Lower leg skin (tissue), 3 donors: ENCODE data around the gene CSNK1A1.

ENCODE experiments used
- POLR2A ChIP-seq, 2 donors: fragments of 450-650 bp; IDR thresholded peaks; one replicate each; pipeline ENCODE4 v1.6.1; 2016 to 2017; ENCODE audit warnings: antibody characterized with exemption in 2 of 2, mild to moderate bottlenecking in 1 of 2, moderate library complexity in 1 of 2
- TF ChIP-seq, protein P1 (sequence below), 3 donors: fragments of 450-650 bp; IDR thresholded peaks; one replicate each; pipeline ENCODE4 v1.5.1; 2016; ENCODE audit warnings: antibody characterized with exemption in 3 of 3, mild to moderate bottlenecking in 3 of 3, moderate library complexity in 2 of 3

DNA sequence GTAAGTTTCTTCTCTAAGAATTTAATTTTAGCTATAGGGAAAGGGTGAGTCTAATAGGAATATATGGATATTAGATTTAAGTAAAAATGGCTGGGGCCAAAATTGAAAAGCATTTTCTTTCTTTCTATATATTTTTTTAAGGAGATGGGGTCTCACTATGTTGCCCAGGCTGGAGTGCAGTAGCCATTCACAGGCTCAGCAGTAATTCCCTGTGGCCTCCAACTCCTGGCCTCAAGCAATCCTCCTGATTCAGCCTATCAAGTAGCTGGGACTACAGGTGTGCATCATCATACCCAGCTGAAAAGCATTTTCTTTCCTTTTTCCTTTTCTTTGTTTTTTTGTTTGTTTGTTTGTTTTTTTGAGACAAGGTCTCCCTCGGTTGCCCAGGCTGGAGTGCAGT lies 41.1 kb downstream of the CSNK1A1 start:
- TF ChIP-seq, protein P1, sequence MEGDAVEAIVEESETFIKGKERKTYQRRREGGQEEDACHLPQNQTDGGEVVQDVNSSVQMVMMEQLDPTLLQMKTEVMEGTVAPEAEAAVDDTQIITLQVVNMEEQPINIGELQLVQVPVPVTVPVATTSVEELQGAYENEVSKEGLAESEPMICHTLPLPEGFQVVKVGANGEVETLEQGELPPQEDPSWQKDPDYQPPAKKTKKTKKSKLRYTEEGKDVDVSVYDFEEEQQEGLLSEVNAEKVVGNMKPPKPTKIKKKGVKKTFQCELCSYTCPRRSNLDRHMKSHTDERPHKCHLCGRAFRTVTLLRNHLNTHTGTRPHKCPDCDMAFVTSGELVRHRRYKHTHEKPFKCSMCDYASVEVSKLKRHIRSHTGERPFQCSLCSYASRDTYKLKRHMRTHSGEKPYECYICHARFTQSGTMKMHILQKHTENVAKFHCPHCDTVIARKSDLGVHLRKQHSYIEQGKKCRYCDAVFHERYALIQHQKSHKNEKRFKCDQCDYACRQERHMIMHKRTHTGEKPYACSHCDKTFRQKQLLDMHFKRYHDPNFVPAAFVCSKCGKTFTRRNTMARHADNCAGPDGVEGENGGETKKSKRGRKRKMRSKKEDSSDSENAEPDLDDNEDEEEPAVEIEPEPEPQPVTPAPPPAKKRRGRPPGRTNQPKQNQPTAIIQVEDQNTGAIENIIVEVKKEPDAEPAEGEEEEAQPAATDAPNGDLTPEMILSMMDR (IDR thresholded peaks at IDR 0.05): no peak
- TF ChIP-seq POLR2A (IDR thresholded peaks at IDR 0.05): no peak
